Panc1 (cell line): ENCODE measurements around the gene SLX4IP. TPM values are rescaled to one million over a fixed set of nuclear protein-coding genes. Genes with fewer than 3 reads are reported as not detected.

Experiments
- ATAC-seq: fragments of 200-7000 bp; cut with Tn5 transposase; 2 replicates; pipeline ENCODE4 v1.9.1; 2020; ENCODE audit warnings: mild to moderate bottlenecking, moderate library complexity
- BruUV-seq: library from RNA; stranded (reverse); fragments of 400-500 nt; replicated peaks from 2 replicates; lab custom pipeline; 2021; lab: Mats Ljungman, UMichigan
- CTCF ChIA-PET: fragments of 300-600 bp; sonication (Branson Sonifier 250); formaldehyde crosslinking; loops from one replicate; lab custom pipeline; 2022; ENCODE audit warnings: antibody characterized with exemption; lab: Charles Lee
- POLR2A ChIA-PET: fragments of 300-600 bp; sonication (Branson Sonifier 250); formaldehyde crosslinking; loops from one replicate; lab custom pipeline; 2022; ENCODE audit warnings: antibody characterized with exemption; lab: Charles Lee
- DNase-seq: peaks from one replicate; pipeline ENCODE4 v3.0.0-alpha.2; 2010; ENCODE audit warnings: low read depth, low spot score
- H3K27ac ChIP-seq: 2 replicates; pipeline ENCODE4 v1.5.1; 2011; ENCODE audit warnings: mild to moderate bottlenecking, low read length, inconsistent platforms
- H3K27me3 ChIP-seq: fragments of 200-500 bp; sonication (Bioruptor generic); 2 replicates; pipeline ENCODE4 v1.6.0; 2014; ENCODE audit warnings: low read length, inconsistent platforms; ENCODE audit not compliant: control insufficient read depth, insufficient read depth
- H3K36me3 ChIP-seq: fragments of 200-500 bp; sonication (Bioruptor generic); 2 replicates; pipeline ENCODE4 v1.5.1; 2014; ENCODE audit warnings: inconsistent platforms, mild to moderate bottlenecking, low read length, moderate library complexity; ENCODE audit not compliant: control insufficient read depth, insufficient read depth
- H3K4me1 ChIP-seq: 2 replicates; pipeline ENCODE4 v1.5.1; 2011; ENCODE audit warnings: inconsistent platforms, mild to moderate bottlenecking, low read length, moderate library complexity; ENCODE audit not compliant: control insufficient read depth, insufficient read depth
- H3K4me3 ChIP-seq, 2 experiments: 2 replicates each; pipeline ENCODE4 v1.5.1; 2011 to 2012; ENCODE audit warnings: low read depth in 2 of 2, low read length in 2 of 2, mild to moderate bottlenecking in 2 of 2, inconsistent platforms in 1 of 2, moderate library complexity in 1 of 2
- H3K9me3 ChIP-seq: fragments of 200-500 bp; sonication (Bioruptor generic); 2 replicates; pipeline ENCODE4 v1.5.1; 2014; ENCODE audit warnings: low read depth, mild to moderate bottlenecking, inconsistent platforms, low read length, moderate library complexity; ENCODE audit not compliant: control insufficient read depth, insufficient read depth
- POLR2AphosphoS5 ChIP-seq: IDR thresholded peaks from 2 replicates; pipeline ENCODE4 v1.6.1; 2012; ENCODE audit warnings: mild to moderate bottlenecking, low read depth, low read length, moderate library complexity
- SIN3A ChIP-seq: IDR thresholded peaks from 2 replicates; pipeline ENCODE4 v1.6.1; 2012; ENCODE audit warnings: low read depth, mild to moderate bottlenecking, low read length, moderate library complexity, borderline replicate concordance; ENCODE audit not compliant: insufficient read depth
- TCF7L2 ChIP-seq: IDR thresholded peaks from 2 replicates; pipeline ENCODE4 v1.6.1; 2011; ENCODE audit warnings: mild to moderate bottlenecking, low read depth, low read length, inconsistent platforms
- in situ Hi-C: cut with HindIII; loops from 2 replicates; pipeline ENCODE4 v1.10.0; 2016; ENCODE audit warnings: low sequenced_read_pairs, low pct_unique_long_range_greater_than_20kb
- intact Hi-C: fragments of 100-400 bp; cut with micrococcal nuclease; formaldehyde crosslinking; loops from one replicate; pipeline ENCODE4 v1.10.0; 2022; ENCODE audit not compliant: unreplicated experiment
- total RNA-seq: library from RNA; stranded (reverse); gene quantifications from one replicate; pipeline ENCODE4 v1.2.1, GENCODE V29; 2021; ENCODE audit not compliant: unreplicated experiment
- TF ChIP-seq, protein P1 (sequence below): fragments of 450-650 bp; IDR thresholded peaks from 2 replicates; pipeline ENCODE4 v1.5.1; 2017; ENCODE audit warnings: mild to moderate bottlenecking
- TF ChIP-seq, protein P2 (sequence below), 2 experiments: IDR thresholded peaks; 2 replicates each; pipeline ENCODE4 v1.6.1; 2011 to 2012; ENCODE audit warnings: low read depth in 2 of 2, control low read depth in 1 of 2, low read length in 1 of 2, mild to moderate bottlenecking in 1 of 2, moderate library complexity in 1 of 2; ENCODE audit not compliant: insufficient read depth in 1 of 2

Gene SLX4IP
- total RNA-seq, 1 experiment from 2014 or later, result 5.4 TPM

DNA sequence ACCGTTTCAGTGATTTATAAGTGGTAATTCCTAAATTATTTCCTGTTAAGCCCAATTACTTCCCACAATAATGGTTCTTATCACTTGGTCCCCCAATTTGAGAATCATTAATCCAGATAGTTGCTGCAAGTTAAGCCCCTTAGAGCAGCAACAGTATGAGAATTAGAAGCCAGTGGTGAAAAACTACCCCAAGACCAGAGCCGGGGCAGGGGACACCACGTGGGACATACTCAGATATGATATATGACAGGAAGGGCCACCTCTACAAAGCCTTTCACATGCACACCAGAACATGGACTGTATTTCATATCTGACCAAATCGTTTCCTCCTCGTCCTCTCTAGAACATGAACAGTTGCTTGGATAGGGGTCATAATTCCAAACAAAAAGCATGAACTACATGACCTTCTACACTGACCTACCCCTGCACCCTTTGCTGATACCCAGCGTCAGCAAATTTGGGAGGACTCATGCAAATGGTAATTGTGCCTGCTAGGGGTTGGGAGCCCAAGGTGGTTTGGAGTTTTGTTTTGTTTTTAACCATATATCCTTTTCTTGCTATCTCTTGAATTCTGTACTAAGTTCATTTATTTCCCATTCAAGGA, 234.8 kb downstream of the SLX4IP start:
- DNase-seq (no peak), ATAC-seq (no peak)
- TF ChIP-seq, protein P1, sequence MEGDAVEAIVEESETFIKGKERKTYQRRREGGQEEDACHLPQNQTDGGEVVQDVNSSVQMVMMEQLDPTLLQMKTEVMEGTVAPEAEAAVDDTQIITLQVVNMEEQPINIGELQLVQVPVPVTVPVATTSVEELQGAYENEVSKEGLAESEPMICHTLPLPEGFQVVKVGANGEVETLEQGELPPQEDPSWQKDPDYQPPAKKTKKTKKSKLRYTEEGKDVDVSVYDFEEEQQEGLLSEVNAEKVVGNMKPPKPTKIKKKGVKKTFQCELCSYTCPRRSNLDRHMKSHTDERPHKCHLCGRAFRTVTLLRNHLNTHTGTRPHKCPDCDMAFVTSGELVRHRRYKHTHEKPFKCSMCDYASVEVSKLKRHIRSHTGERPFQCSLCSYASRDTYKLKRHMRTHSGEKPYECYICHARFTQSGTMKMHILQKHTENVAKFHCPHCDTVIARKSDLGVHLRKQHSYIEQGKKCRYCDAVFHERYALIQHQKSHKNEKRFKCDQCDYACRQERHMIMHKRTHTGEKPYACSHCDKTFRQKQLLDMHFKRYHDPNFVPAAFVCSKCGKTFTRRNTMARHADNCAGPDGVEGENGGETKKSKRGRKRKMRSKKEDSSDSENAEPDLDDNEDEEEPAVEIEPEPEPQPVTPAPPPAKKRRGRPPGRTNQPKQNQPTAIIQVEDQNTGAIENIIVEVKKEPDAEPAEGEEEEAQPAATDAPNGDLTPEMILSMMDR, result no peak
- no peak for TF ChIP-seq POLR2AphosphoS5
- no peak for TF ChIP-seq TCF7L2
- no peak for TF ChIP-seq SIN3A
- TF ChIP-seq, protein P2, sequence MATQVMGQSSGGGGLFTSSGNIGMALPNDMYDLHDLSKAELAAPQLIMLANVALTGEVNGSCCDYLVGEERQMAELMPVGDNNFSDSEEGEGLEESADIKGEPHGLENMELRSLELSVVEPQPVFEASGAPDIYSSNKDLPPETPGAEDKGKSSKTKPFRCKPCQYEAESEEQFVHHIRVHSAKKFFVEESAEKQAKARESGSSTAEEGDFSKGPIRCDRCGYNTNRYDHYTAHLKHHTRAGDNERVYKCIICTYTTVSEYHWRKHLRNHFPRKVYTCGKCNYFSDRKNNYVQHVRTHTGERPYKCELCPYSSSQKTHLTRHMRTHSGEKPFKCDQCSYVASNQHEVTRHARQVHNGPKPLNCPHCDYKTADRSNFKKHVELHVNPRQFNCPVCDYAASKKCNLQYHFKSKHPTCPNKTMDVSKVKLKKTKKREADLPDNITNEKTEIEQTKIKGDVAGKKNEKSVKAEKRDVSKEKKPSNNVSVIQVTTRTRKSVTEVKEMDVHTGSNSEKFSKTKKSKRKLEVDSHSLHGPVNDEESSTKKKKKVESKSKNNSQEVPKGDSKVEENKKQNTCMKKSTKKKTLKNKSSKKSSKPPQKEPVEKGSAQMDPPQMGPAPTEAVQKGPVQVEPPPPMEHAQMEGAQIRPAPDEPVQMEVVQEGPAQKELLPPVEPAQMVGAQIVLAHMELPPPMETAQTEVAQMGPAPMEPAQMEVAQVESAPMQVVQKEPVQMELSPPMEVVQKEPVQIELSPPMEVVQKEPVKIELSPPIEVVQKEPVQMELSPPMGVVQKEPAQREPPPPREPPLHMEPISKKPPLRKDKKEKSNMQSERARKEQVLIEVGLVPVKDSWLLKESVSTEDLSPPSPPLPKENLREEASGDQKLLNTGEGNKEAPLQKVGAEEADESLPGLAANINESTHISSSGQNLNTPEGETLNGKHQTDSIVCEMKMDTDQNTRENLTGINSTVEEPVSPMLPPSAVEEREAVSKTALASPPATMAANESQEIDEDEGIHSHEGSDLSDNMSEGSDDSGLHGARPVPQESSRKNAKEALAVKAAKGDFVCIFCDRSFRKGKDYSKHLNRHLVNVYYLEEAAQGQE (IDR thresholded peaks at IDR 0.05; ENCODE audit: insufficient read depth in 1 of 2, low read depth in 2 of 2, low read length in 1 of 2), result no peak
- H3K4me1 ChIP-seq, result peaks cover 32% of the 10 kb centered on the region
- in situ Hi-C loops, result no loop called here
- H3K9me3 ChIP-seq, result no peaks in the 10 kb centered on the region
- intact Hi-C loops, result loop anchor here (5.0 to 10.0 kb wide), 2 partner anchors 115 to 872 kb away; no protein-coding TSS in a partner anchor
- H3K27me3 ChIP-seq, result no peaks in the 10 kb centered on the region
- ChIA-PET POLR2A (interaction anchor here (0.6 kb wide), 1 partner anchor 908 kb away, joined by 7 read pairs; no protein-coding TSS in a partner anchor), CTCF (interaction anchor here (1.0 kb wide), 1 partner anchor 117 kb away, joined by 3 read pairs; no protein-coding TSS in a partner anchor)
- H3K4me3 ChIP-seq, result peak overlapping the region; percentile 82 to 90
- H3K36me3 ChIP-seq, result peaks cover 4% of the 10 kb centered on the region; the same call in 1 of the 2 replicates
- peak overlapping the region; percentile 82 for H3K27ac ChIP-seq
- TSS peak; percentile 45 for BruUV-seq

DNA sequence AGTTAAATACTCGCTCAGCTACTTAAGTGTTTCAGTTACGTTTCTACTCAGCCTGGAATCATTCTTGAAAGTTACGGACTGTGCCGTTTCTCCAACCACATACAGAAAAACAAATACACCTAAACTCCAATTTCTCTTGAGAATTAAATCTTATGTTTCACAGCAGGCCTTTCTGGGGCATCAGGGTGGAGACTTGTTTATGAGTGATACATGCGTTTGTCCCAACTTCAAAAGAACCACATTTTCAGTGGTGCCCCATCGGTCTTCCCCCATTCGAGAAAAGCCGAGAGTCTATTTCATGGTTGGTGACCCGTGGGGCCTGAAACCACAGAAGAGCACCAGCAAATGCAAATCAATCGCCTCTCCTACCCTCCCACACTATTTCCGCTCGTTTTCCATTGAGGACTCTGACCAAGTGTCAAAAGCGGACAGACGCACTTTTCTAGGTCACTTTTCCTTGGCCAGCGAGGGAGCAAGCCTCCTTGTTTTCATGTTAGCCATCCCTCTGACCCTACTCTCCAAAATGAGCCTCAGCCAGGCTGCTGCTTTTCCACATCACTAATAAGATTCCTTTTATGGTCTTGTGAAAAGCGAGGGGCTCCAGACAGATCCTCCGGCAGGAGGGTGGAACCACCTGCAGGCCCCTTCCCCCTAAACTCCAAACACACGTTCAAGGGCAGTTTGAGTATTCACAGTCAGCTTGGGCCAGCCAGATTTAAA, 235.6 kb downstream of the SLX4IP start:
- BruUV-seq, result no TSS peak
- TF ChIP-seq POLR2AphosphoS5 (no peak), TCF7L2 (no peak; the same call in 1 of the 2 replicates), SIN3A (no peak)
- TF ChIP-seq, protein P2 (IDR thresholded peaks at IDR 0.05; ENCODE audit: insufficient read depth in 1 of 2, low read depth in 2 of 2, low read length in 1 of 2), result no peak
- TF ChIP-seq, protein P1, result no peak
- DNase-seq (no peak), ATAC-seq (no peak)
- CTCF ChIA-PET, result interaction anchor here (0.5 to 1.7 kb wide), 4 partner anchors 69 to 873 kb away, joined by 3 to 21 read pairs (median 5); no protein-coding TSS in a partner anchor
- intact Hi-C loops (loop anchor here (5.0 to 10.0 kb wide), 2 partner anchors 116 to 872 kb away; no protein-coding TSS in a partner anchor), in situ Hi-C loops (no loop called here)
- H3K27me3 ChIP-seq, result no peaks in the 10 kb centered on the region
- POLR2A ChIA-PET, result interaction anchor here (0.6 kb wide), 2 partner anchors 11 to 907 kb away, joined by 7 to 12 read pairs; no protein-coding TSS in a partner anchor
- peaks cover 4% of the 10 kb centered on the region; the same call in 1 of the 2 replicates for H3K36me3 ChIP-seq
- H3K4me3 ChIP-seq, result peak overlapping the region; percentile 82 to 90
- H3K4me1 ChIP-seq, result peaks cover 30% of the 10 kb centered on the region
- H3K9me3 ChIP-seq, result no peaks in the 10 kb centered on the region
- peak overlapping the region; percentile 82 for H3K27ac ChIP-seq
